Eye (tissue), 1 donor: ENCODE measurements around the gene UQCRQ.
A peak's percentile ranks its signal among the peaks of the same experiment; 100 is the strongest.
"Not testable (repeated sequence)": the region's sequence is repeated elsewhere in the genome, so short reads cannot be mapped to it uniquely, and the experiment has no call there.

Experiments used
- DNase-seq: peaks from one replicate; pipeline ENCODE4 v3.0.0-alpha.2; 2015

The UQCRQ gene

GRCh38 chr5:132834057-132834456 is 32.4 kb upstream of the UQCRQ start:
- DNase-seq, result no peak

DNA sequence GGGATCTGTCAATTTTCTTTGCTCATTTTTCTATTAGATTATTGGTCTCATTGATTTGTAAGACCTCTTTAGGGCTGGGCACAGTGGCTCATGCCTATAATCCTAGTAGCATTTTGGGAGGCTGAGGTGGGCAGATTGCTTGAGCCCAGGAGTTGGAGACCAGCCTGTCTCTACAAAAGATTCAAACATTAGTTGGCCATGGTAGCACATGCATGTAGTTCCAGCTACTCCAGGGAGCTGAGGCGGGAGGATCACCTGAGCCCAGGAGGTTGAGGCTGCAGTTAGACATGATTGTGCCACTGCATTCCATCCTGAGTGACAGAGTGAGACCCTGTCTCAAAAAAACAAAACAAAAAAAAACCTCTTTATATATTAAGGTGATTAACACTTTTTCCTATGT is 29.6 kb upstream of the UQCRQ start:
- no peak for DNase-seq

GRCh38 chr5:132837868-132838267 is 28.6 kb upstream of the UQCRQ start:
- no peak for DNase-seq

- DNase-seq, result peak; percentile 49
Observed at GRCh38 chr5:132838516-132839282, 27.7 kb upstream of the UQCRQ start.

GRCh38 chr5:132839426-132840301 is 26.8 kb upstream of the UQCRQ start:
- no peak for DNase-seq

DNA sequence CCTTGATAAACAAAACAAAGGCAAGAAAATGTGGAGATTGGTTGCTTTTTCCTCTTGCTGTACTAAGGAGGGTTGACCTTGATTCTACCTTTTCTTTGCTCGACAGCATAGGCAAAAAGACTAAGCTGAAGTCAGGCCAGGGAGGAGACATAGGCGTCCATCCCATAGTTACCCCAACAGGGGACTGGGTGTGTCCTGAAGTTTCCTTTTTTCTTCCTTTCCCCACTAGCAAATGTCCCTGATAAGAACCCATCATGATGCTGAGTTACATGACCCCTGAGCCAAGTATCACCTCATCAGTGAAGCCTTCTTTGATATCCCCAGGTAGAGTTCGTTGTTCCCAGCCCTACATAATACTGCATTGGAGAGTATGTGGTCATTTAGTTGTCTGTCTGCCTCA is 26.1 kb upstream of the UQCRQ start:
- no peak for DNase-seq

DNA sequence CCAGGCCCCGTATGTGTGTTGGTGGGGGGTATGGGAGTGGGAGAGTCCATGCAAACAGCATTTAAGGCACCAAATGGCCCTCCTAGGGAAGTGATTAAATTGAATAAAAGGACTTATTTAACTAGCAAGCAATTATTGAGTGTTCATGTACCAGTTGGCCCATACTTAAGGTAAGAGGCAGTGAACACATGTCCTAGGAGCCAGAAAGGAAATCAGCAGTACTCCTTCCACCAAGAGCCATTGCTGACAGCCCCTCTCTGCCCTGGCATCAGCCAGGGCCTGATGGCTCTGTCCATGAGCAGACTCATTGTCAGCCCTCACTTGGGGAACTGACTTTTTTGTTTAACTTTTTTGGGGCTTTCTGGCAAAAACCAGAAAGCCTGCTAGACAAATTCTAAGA is 25.5 kb upstream of the UQCRQ start:
- no peak for DNase-seq

GRCh38 chr5:132841305-132841704 is 25.1 kb upstream of the UQCRQ start:
- no peak for DNase-seq

DNA sequence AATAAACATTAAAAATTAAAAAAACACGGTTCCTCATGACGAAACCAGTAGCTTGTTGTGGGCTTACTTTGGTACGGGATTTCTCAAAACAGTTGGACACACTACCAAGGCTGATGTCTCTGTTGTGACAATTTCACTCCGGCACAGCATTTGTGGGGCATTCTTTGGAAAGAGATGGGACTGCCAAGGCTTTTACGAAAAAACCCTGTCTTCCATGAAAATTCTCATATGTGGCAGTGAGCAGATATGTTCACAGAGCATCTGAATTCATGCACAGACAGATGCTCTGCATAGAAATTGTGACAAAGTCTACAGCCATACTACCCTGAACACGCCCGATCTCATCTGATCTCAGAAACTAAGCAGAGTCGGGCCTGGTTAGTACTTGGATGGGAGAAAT is 18.2 kb upstream of the UQCRQ start:
- no peak for DNase-seq

DNA sequence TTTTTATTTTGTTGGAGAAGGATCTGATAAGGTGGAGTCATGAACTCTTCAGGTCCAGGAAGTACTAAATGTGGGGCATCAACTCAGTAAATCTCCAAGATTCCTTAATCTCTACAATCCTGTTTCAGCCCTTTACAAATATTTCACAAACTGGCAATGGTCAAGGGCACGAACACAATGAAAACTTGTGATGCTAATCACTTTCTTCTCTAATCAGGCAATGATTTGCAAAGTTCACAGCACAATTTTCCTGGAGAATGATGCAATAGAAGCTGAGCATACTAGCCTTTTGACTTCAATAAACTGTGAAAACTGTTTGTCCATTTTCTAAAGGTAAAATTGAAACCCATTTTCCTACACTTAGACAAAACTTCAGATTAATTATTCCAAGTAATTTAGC is 17.1 kb upstream of the UQCRQ start:
- DNase-seq, result no peak

- DNase-seq, result no peak
Observed at GRCh38 chr5:132850066-132850465, 16.4 kb upstream of the UQCRQ start.

DNA sequence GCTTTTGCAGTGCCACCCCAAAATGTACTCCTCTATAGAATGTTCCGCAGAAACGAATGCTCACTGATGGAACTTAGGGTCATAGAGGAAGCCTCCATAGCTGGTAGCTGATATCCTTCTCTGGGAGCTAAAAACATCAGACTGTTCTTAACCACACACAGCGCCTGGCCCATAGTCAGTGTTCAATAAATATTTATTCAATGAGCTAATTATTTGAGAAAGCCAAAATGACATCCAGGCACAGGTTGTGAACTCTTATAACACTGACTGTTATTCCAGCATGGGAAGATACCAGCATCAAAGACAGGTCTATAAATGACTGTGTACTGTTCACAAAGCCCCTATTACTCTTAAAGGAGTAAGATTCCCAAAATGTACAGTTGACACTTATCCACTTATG is 13.1 kb upstream of the UQCRQ start:
- DNase-seq, result no peak

DNA sequence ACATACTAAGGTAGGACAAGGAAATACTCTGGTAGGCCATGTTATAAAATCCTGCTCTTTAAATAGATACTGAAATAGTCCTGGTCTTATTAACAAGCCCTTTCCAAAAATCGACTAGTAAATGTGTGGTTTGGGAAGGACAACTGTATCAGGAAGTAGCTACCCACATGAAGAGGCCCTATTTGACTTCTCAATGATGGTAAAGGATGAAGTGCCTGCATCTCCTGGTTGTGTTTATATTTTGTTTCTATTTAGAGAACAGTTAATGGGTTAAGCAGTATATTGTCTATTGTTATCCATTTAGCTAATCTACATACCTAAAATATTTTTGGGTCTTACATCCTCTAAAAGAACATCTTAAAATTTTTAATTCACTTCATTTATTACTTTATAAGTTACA is 12.7 kb upstream of the UQCRQ start:
- DNase-seq, result no peak

GRCh38 chr5:132854301-132854700 is 12.1 kb upstream of the UQCRQ start:
- DNase-seq, result no peak

DNA sequence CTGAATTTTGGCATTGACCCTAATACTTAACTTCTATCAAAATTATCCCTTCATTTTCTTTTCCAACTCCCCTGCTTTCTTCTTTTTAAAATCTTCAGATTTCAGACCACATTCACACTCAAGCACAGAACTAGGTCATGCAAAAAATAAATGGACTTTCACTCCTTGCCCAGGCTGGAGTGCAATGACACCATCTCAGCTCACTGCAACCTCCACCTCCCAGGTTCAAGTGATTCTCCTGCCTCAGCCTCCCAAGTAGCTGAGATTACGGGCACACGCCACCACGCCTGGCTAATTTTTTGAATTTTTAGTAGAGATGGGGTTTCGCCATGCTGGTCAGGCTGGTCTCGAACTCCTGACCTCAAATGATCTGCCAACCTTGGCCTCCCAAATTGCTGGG is 11.4 kb upstream of the UQCRQ start:
- not testable (repeated sequence) for DNase-seq

- no peak for DNase-seq
Observed at GRCh38 chr5:132856011-132856410, 10.4 kb upstream of the UQCRQ start.

- DNase-seq, result no peak
Observed at GRCh38 chr5:132859889-132860437, 6.5 kb upstream of the UQCRQ start.

DNA sequence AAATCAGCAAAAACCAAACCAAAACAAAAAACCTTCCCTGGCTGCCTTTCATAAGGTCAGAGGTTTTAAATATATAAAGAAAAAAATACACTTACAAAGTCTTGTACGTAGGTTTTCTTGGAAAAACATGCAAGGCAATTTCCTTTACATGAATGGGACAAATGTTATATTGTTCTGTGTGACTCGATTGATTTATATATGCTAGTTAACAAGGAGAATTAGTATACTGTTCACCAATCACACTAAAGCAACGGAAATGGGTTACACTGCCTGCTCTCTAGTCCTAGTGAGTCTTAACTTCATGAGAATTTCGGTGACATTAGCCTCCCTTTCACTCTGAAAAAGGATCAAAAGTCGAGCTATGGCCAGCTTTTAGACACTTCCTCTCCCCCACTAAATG is 5.7 kb upstream of the UQCRQ start:
- no peak for DNase-seq

DNA sequence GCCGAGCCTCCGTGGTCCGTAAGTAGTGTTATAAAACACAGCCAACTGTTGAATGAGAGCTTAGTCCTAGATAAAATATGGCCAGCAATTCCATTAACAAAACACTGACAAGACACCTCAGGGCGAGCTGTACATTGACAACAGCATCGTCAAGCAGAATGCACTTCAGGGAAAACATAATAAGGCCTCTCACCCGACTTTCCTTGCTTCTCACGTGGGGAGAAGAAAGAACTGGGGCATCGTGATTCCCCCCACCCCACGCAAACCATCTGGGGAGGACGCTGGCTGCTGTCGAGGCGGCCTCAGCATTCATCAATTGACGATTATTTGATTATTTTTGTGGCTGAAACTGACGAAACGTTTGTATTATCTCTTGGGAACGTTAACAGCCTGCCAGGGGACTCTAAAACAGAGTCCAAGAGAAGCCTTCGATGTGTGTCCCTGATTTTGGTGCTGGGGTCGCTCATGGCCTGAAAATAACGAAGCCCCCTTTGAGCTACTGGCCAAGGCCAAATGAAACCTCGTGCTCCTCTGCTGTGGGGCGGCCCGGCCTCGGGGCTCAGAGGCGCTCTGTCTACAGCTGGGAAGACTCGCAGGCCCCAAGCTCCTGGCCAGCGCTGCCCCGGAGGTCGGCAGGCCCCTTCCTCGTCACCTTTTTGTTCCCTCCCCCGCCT is 637 bp upstream of the UQCRQ start:
- DNase-seq, result no peak

- no peak for DNase-seq
Observed at GRCh38 chr5:132867046-132867451, 607 bp downstream of the UQCRQ start.

DNA sequence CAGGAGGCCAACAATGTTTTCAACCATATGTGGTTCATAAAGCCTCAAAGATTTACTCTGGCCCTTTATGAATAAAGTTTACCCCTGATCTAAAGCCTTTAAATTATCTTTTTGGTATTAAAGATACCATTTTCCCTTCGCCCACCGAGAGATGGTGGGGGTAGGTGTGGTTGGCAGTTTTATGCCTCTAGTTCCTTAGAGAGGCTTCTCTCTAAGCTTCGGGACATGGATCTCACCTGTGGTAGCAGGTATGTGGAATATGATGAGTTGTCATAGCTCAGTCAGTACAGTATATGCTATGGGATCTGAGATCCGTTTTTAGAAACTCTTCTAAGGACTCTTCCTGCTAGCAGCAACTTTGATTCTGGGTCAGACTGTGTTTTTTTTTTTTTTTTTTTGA is 2.3 kb downstream of the UQCRQ start:
- no peak for DNase-seq

GRCh38 chr5:132870801-132871200 is 4.4 kb downstream of the UQCRQ start:
- DNase-seq, result no peak
